ENCODE measurements around the gene IRX6.

IRX6 gene

DNA sequence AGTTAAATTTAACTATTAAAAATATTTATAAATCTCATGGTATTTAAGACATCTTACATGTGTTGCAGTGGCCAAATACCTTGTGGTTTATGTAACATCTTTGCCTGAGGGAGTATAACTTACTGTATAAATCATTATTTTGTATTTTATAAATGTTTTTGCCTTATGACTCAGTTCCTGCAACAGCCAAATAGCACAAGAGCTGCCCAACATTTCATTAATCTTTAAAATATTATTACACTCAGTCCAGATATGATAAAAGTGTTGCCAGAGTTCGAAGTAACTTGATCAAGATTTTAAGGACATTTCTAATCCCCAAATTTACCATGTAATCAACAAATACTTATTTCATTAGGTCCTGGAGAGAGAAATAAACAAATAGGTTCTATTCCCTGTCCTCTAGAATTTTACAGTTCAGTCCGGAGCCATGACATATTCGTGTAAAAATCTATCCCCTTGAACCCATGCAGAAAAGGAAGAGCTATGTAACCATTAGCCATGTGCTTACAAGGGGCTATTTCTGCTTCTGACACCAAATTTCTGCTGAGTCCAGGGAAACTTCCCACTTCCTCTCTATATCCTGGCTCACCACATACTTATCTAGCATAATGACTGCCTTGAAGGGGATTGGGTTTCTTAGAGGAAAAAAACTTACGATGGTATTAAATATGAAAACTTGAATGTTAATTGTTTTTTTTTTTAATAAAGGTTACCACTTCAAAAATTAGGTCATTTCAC is 44.0 kb downstream of the IRX6 start:
- H3K9me3 Mint-ChIP-seq, result no peaks in the 10 kb centered on the region
- H3K4me3 Mint-ChIP-seq, result no peak overlapping the region
- H3K4me1 Mint-ChIP-seq (ENCODE audit: low read depth), result peaks cover 3% of the 10 kb centered on the region
- H3K27me3 Mint-ChIP-seq (ENCODE audit: low read depth), result peaks cover 52% of the 10 kb centered on the region
- no peak overlapping the region for H3K27ac Mint-ChIP-seq
- no peaks in the 10 kb centered on the region for H3K36me3 Mint-ChIP-seq (ENCODE audit: low read depth)

DNA sequence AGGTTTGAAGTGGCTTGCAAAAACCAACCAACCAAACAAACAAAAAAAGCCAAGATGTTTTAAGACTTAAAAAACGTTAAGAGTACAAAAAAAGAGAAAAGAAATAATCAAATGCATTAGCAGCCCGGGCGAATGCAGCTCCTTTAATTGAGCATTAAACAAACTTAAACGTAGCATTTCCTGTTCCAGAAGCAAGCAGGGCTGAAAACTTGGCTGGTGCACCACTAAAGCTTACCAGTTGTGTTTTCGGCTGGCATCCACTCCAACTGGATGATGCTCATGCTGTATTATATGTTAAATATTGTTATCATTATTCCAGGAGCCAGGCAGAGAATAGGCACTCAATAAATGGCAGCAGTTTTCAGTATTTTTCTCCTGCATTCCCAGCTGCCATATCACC is 45.1 kb downstream of the IRX6 start:
- Mint-ChIP-seq H3K27ac (no peak overlapping the region), H3K4me3 (no peak overlapping the region), H3K9me3 (no peaks in the 10 kb centered on the region), H3K4me1 (ENCODE audit: low read depth) (peaks cover 3% of the 10 kb centered on the region), H3K27me3 (ENCODE audit: low read depth) (peaks cover 55% of the 10 kb centered on the region), H3K36me3 (ENCODE audit: low read depth) (no peaks in the 10 kb centered on the region)

DNA sequence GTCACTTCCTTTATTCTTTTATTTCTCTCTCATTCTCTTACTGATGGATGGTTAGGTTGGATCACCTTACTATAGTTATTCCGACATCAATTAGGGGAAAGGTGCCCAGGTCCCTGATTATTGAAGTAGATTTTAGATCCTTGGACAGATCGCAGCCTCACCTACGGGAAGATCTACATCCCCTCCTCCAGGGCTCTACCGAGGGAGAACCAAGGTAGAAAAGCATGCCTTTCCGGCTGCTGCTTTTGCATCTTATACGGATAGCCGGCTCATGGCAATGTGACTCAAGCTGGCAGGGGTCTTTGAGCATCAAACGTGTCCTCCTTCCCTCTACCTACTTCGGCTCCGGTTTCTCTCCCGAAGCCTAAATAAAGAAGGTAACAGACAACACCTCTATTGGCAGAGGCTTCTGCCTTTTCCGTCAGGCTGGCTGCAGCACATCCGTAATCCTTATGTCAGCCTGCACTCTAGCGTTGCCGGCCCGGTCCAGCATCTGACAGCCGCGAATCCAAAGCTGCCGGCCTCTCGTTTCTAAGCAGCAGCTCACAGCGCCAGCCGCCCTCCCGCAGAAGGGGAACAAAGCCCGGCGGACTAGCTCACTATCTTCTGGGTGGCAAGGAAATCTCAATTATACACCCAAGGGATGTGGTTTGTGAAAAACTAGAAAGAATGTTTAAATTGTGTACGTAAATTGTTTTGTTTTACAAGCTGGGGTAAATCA is 46.9 kb downstream of the IRX6 start:
- H3K27ac Mint-ChIP-seq, result no peak overlapping the region
- H3K27me3 Mint-ChIP-seq (ENCODE audit: low read depth), result peaks cover 55% of the 10 kb centered on the region
- H3K4me3 Mint-ChIP-seq, result no peak overlapping the region
- no peaks in the 10 kb centered on the region for H3K36me3 Mint-ChIP-seq (ENCODE audit: low read depth)
- H3K9me3 Mint-ChIP-seq, result no peaks in the 10 kb centered on the region
- H3K4me1 Mint-ChIP-seq (ENCODE audit: low read depth), result peaks cover 3% of the 10 kb centered on the region

DNA sequence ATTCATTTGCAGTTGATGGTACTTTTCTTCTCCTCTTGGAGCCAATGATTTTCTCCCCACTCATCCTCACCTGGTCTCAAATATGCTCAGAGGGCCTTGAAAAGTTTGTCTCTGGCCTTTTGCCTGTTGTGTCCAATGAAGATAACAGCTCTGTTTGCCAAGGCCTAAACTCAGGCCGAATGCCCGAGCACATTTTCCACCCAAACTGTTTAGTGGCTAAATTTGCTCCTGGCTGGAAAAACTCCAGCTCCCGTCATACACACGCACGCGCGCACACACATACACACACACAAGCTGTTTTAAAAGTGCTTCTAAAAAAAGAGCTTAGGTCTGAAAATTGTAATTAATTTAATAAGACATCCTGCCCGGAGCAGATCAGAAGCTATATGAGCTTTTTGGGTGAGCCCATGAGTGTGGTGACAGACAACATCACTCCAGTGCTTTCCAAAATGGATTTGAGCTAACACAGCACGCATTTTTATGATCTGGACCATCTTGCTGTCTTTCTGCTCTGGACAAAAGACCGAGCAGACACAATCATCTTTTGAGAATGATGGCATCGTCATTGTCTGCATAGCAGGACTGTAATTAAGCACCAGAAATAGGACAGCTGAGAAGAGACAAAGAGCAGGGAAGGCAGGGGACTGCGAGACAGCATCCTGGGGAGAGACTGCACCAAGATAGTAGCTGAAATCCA is 48.9 kb downstream of the IRX6 start:
- Mint-ChIP-seq H3K36me3 (ENCODE audit: low read depth) (no peaks in the 10 kb centered on the region), H3K4me3 (no peak overlapping the region), H3K27me3 (ENCODE audit: low read depth) (peaks cover 44% of the 10 kb centered on the region), H3K27ac (no peak overlapping the region), H3K4me1 (ENCODE audit: low read depth) (peaks cover 3% of the 10 kb centered on the region), H3K9me3 (no peaks in the 10 kb centered on the region)

DNA sequence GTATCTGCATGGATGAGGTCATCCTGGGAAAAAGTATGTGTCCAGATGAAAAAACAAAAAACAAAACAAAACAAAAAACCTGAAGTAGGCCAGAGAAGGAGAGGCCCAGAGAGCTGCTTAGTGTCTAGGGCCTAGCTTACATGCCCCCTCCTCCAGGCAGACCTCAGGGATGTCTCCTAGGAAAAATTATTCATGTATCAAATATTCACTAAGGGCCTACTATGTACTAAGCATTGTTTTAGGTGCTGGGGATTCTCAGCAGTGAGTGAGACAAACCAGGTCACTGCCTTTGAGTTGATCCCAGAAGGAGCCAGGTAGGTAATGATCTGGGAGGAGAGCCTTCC is 49.5 kb downstream of the IRX6 start:
- Mint-ChIP-seq H3K9me3 (no peaks in the 10 kb centered on the region), H3K27ac (no peak overlapping the region), H3K4me1 (ENCODE audit: low read depth) (peaks cover 3% of the 10 kb centered on the region), H3K27me3 (ENCODE audit: low read depth) (peaks cover 41% of the 10 kb centered on the region), H3K36me3 (ENCODE audit: low read depth) (no peaks in the 10 kb centered on the region), H3K4me3 (no peak overlapping the region)

DNA sequence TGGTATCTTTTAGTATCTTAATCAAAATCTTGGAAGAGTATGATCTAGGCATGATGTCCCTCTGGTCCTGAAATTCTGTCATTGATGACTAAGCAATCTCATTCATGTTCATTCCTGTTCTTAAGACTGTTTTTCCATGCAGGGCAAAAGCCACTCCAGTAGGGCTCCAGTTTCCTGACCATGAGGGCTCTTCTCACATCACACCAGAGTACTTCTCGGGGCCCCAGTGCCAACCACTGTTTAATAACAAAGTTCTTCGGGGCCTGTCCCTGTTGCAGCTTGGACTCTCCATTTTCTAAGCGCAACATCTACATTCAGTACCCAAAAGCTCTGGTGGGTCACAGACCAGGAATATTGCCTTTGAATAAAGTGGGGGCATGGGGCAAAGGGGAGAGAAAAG is 52.0 kb downstream of the IRX6 start:
- no peak overlapping the region for H3K27ac Mint-ChIP-seq
- H3K4me1 Mint-ChIP-seq (ENCODE audit: low read depth), result no peaks in the 10 kb centered on the region
- H3K27me3 Mint-ChIP-seq (ENCODE audit: low read depth), result peaks cover 18% of the 10 kb centered on the region
- H3K36me3 Mint-ChIP-seq (ENCODE audit: low read depth), result no peaks in the 10 kb centered on the region
- H3K9me3 Mint-ChIP-seq, result no peaks in the 10 kb centered on the region
- H3K4me3 Mint-ChIP-seq, result no peak overlapping the region

DNA sequence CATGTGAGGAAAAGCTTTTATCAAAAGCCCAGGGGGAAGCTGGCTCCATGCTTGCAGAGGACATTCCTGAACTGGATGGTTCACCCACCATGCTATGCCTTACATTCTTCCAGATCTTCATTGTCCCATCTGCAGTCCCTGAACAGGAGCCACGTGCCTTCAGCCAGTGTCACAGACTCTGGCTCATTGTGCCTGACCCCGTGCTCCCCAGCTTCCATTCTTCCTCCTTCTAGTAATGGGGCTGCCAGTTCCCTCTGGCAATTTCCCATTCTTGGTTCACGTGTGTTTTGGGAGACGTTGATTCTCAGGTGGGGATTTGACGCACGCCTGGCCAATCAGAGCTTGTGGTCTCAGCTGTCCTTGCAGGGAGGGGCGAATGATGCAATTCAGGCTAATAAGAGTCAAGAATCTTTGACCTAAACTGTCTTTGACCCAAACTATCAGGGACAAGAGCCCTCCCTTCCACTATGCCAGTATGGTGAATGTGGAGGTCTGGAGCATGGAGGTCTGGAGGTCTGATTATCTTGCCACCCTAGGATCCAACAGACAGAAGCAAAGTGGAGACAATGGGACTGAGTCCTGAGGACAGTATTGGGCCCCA is 52.7 kb downstream of the IRX6 start:
- no peak overlapping the region for H3K4me3 Mint-ChIP-seq
- no peak overlapping the region for H3K27ac Mint-ChIP-seq
- H3K9me3 Mint-ChIP-seq, result no peaks in the 10 kb centered on the region
- H3K4me1 Mint-ChIP-seq (ENCODE audit: low read depth), result no peaks in the 10 kb centered on the region
- no peaks in the 10 kb centered on the region for H3K36me3 Mint-ChIP-seq (ENCODE audit: low read depth)
- H3K27me3 Mint-ChIP-seq (ENCODE audit: low read depth), result peaks cover 13% of the 10 kb centered on the region

DNA sequence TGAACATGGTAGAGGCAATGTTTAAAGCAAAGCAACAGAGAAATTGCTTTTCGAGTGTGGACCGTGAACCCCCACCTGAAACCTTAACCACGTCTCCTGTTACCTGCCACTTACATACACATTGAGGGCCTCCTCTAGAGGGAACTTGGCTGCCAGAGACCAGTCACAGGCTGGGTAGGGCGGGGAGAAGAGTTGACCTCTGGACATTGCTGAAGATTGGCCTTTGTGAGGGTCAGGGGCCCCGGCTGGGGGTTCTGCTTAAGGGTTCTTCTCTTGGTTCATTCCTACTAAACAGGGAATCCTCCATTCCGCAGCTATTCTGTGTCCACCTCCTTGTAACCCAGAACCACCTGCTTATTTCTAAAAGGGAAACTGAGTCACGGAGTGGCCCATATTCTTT is 53.8 kb downstream of the IRX6 start:
- no peak overlapping the region for H3K4me3 Mint-ChIP-seq
- H3K9me3 Mint-ChIP-seq, result no peaks in the 10 kb centered on the region
- peaks cover 3% of the 10 kb centered on the region for H3K27me3 Mint-ChIP-seq (ENCODE audit: low read depth)
- H3K27ac Mint-ChIP-seq, result no peak overlapping the region
- H3K36me3 Mint-ChIP-seq (ENCODE audit: low read depth), result no peaks in the 10 kb centered on the region
- H3K4me1 Mint-ChIP-seq (ENCODE audit: low read depth), result no peaks in the 10 kb centered on the region

DNA sequence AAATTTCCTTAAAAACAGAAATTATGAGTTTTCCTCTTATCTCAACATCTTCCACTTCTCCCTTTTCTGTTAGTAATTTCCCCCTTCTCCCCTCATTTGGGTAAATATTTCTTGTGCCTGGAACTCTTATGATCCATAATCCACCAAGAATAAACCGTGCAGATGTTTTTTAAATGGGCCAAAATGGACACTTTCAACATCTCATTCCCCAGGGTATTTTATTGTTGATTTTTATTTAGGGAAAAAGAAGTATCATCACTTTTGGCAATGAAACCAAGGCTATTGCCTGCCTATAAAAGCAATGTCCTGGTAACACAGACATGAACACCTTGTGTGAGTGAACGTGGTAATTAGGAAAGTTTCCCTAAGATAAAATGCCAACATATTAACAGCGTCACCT is 54.6 kb downstream of the IRX6 start:
- Mint-ChIP-seq H3K36me3 (ENCODE audit: low read depth) (no peaks in the 10 kb centered on the region), H3K9me3 (no peaks in the 10 kb centered on the region), H3K4me1 (ENCODE audit: low read depth) (no peaks in the 10 kb centered on the region), H3K27ac (no peak overlapping the region), H3K4me3 (no peak overlapping the region), H3K27me3 (ENCODE audit: low read depth) (no peaks in the 10 kb centered on the region)

DNA sequence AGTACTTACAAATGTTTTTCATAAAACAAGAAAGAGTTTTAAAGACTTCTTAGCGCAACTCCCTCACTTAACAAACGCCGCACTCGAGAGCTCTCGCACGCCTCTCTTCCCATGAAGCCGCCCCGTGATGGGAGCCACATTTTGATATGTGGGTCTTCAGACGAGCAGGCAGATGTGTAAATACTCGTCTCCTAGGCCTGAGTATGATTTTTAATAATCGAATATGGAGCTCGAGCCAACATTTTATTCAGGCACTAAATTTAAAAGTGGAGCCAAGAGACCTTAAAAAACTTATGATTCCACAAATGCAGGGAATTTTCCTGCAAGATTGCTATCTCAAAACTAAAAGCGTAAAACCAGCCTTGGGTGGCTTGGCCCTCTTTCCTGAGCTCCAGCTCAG is 55.4 kb downstream of the IRX6 start:
- no peaks in the 10 kb centered on the region for H3K27me3 Mint-ChIP-seq (ENCODE audit: low read depth)
- no peaks in the 10 kb centered on the region for H3K9me3 Mint-ChIP-seq
- no peak overlapping the region for H3K4me3 Mint-ChIP-seq
- H3K27ac Mint-ChIP-seq, result no peak overlapping the region
- no peaks in the 10 kb centered on the region for H3K4me1 Mint-ChIP-seq (ENCODE audit: low read depth)
- no peaks in the 10 kb centered on the region for H3K36me3 Mint-ChIP-seq (ENCODE audit: low read depth)

DNA sequence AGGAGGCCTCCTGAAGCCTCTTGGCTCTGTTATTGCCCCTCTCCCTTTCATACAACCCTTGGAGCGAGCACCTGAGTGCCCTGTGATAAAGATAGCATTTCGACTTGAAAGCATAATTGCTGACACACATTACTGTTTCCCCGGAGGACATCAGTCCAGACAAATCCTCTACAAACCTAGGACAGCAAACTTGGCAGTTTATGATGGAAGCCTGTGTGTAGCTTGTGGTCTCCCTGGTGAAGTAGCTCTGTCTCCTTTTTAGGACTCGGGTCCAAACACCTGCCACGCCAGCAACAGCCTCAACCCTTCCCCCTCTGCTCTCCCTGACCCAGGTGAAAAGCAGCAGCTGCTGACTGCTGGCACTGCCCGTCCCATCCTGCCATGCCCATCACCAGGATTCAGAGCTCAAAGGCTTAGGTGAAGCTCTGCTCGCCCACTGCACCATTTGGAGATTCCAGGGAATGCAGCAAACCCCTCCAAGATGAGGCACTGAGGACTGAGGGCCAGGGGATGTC is 55.9 kb downstream of the IRX6 start:
- Mint-ChIP-seq H3K9me3 (no peaks in the 10 kb centered on the region), H3K4me3 (no peak overlapping the region), H3K27me3 (ENCODE audit: low read depth) (no peaks in the 10 kb centered on the region), H3K4me1 (ENCODE audit: low read depth) (no peaks in the 10 kb centered on the region), H3K27ac (no peak overlapping the region), H3K36me3 (ENCODE audit: low read depth) (no peaks in the 10 kb centered on the region)

Data from T-helper 1 cell treated with Interleukin-12 subunit alpha and Interleukin-12 subunit beta and Interleukin-4 antibody, amounts not matched to agents 30 μg/mL and 1 μg/mL, for 36 hours (primary cell).